ENCODE results near the gene PRR20G. TPM values are rescaled to one million over a fixed set of nuclear protein-coding genes. Genes with fewer than 3 reads are reported as not detected.

The PRR20G gene
- total and polyA plus RNA-seq, 2 of the 8 experiments (the other 6 are each of a cell fraction or from before 2014, with no cell fraction given): 0.24 TPM; not detected in 1

GRCh38 chr3:127274200-127274760, 13.6 kb downstream of the PRR20G start:
- DNase-seq (ENCODE audit: low read depth in 1 of 2, low spot score in 2 of 2) (no peak), FAIRE-seq (no peak)
- Histone ChIP-seq H3K4me2 (ENCODE audit: insufficient read depth in 1 of 2, low read depth in 2 of 2, low read length in 2 of 2) (no peak overlapping the region), H3K23ac (ENCODE audit: insufficient read length) (no peak overlapping the region), H2BK5ac (ENCODE audit: low read depth, low read length) (no peak overlapping the region), H3K4ac (replicated peaks; ENCODE audit: insufficient read length, low read depth, low read length) (no peak overlapping the region), H3K18ac (ENCODE audit: extremely low read depth, low read length) (no peak overlapping the region), H2BK20ac (ENCODE audit: low read length) (no peak overlapping the region), H2BK12ac (ENCODE audit: low read depth, low read length) (no peak overlapping the region), H3K23me2 (ENCODE audit: low read depth, low read length) (no peaks in the 10 kb centered on the region), H4K5ac (ENCODE audit: insufficient read length, low read depth, low read length) (no peak overlapping the region), H2AK5ac (ENCODE audit: low read depth, low read length) (no peak overlapping the region), H3K9me3 (ENCODE audit: insufficient read depth in 2 of 2, low read depth in 1 of 2, low read length in 1 of 2) (peaks cover 33 to 34% of the 10 kb centered on the region in 2 experiments), H3K36me3 (ENCODE audit: control insufficient read depth in 2 of 4, insufficient read depth in 4 of 4, low read length in 3 of 4) (no peaks in the 10 kb centered on the region), H3K4me3 (ENCODE audit: extremely low read depth in 1 of 4, insufficient read depth in 2 of 4, low read depth in 3 of 4, low read length in 4 of 4) (no peak overlapping the region), H2AFZ (ENCODE audit: low read length) (no peak overlapping the region), H3K79me2 (ENCODE audit: control insufficient read depth in 1 of 2, insufficient read depth in 2 of 2, low read length in 2 of 2) (no peaks in the 10 kb centered on the region), H4K20me1 (replicated peaks in 1 of 2; ENCODE audit: control insufficient read depth in 1 of 2, insufficient read depth in 2 of 2, low read length in 2 of 2) (no peaks in the 10 kb centered on the region), H4K8ac (ENCODE audit: extremely low read depth, insufficient read depth, low read length) (no peak overlapping the region), H3K27me3 (replicated peaks in 1 of 4; ENCODE audit: control insufficient read depth in 3 of 4, extremely low read depth in 1 of 4, insufficient read depth in 3 of 4, low read length in 3 of 4) (no peaks in the 10 kb centered on the region; a peak in 1 of 7 replicates), H2BK120ac (replicated peaks; ENCODE audit: low read depth, low read length) (no peak overlapping the region), H4K91ac (replicated peaks; ENCODE audit: insufficient read length, low read length) (no peak overlapping the region), H3K14ac (ENCODE audit: insufficient read length) (no peak overlapping the region), H3K56ac (replicated peaks; ENCODE audit: insufficient read length, low read depth, low read length) (no peak overlapping the region), H3K9ac (replicated peaks in 1 of 4; ENCODE audit: extremely low read depth in 1 of 4, low read depth in 3 of 4, low read length in 3 of 4) (no peak overlapping the region), H3K4me1 (replicated peaks in 1 of 4; ENCODE audit: control insufficient read depth in 3 of 4, insufficient read depth in 4 of 4, low read length in 3 of 4) (no peaks in the 10 kb centered on the region), H3K79me1 (ENCODE audit: low read depth, low read length) (no peaks in the 10 kb centered on the region), H3K27ac (ENCODE audit: low read depth, low read length) (no peak overlapping the region), H2BK15ac (ENCODE audit: low read length) (no peak overlapping the region)
- whole genome bisulfite sequencing, 2 experiments (ENCODE audit: extremely low coverage in 1 of 2, insufficient coverage in 1 of 2, insufficient read length in 1 of 2, insufficient replicate concordance in 2 of 2, low coverage in 1 of 2, low lambda C conversion rate in 2 of 2, missing lambda C conversion rate in 1 of 2): 76% methylated on average over 6 of the region's 6 CpGs; no CpG with 5 or more reads in 1 of the 2 experiments
- ChIA-PET POLR2A (ENCODE audit: partially characterized antibody) (no interaction called here), CTCF (ENCODE audit: partially characterized antibody) (no interaction called here)
- no peak for TF ChIP-seq CEBPB (IDR thresholded peaks at IDR 0.05; ENCODE audit: low read depth, low read length)
- no peak for TF ChIP-seq FOSL1 (IDR thresholded peaks at IDR 0.05; ENCODE audit: insufficient read depth, low read depth, low read length)
- TF ChIP-seq HDAC2 (IDR thresholded peaks at IDR 0.05; ENCODE audit: borderline replicate concordance in 1 of 2, low read depth in 2 of 2, low read length in 2 of 2): no peak
- TF ChIP-seq, protein P1, sequence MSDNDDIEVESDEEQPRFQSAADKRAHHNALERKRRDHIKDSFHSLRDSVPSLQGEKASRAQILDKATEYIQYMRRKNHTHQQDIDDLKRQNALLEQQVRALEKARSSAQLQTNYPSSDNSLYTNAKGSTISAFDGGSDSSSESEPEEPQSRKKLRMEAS (IDR thresholded peaks at IDR 0.05): no peak
- TF ChIP-seq ATF2 (IDR thresholded peaks at IDR 0.05; ENCODE audit: low read length): no peak
- TF ChIP-seq TAF7 (optimal IDR thresholded peaks at IDR 0.05; ENCODE audit: borderline replicate concordance, low read depth, low read length): no peak
- no peak for TF ChIP-seq CBX5 (IDR thresholded peaks at IDR 0.05; ENCODE audit: low read depth, low read length)
- no peak for TF ChIP-seq CBX8 (IDR thresholded peaks at IDR 0.05; ENCODE audit: borderline replicate concordance, low read depth, low read length)
- TF ChIP-seq SIN3A (conservative IDR thresholded peaks at IDR 0.05 in 1 of 2, IDR thresholded peaks at IDR 0.05 in 1 of 2; ENCODE audit: low read depth in 1 of 2, low read length in 2 of 2): no peak
- TF ChIP-seq, protein P2, sequence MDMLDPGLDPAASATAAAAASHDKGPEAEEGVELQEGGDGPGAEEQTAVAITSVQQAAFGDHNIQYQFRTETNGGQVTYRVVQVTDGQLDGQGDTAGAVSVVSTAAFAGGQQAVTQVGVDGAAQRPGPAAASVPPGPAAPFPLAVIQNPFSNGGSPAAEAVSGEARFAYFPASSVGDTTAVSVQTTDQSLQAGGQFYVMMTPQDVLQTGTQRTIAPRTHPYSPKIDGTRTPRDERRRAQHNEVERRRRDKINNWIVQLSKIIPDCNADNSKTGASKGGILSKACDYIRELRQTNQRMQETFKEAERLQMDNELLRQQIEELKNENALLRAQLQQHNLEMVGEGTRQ (IDR thresholded peaks at IDR 0.05; ENCODE audit: low read length): no peak
